Thoracic aorta (tissue), 2 donors: Measurements from ENCODE around the gene HACL1. TPM values are rescaled to one million over a fixed set of nuclear protein-coding genes. Genes with fewer than 3 reads are reported as not detected.

ENCODE experiments used
- ATAC-seq: fragments of 150-250 bp; one replicate; pipeline ENCODE4 v1.8.0; 2017; ENCODE audit warnings: low read depth; ENCODE audit not compliant: insufficient number of reproducible peaks, low FRiP score
- DNase-seq: peaks from one replicate; pipeline ENCODE4 v3.0.0-alpha.2; 2020; ENCODE audit warnings: low spot score
- H3K27ac ChIP-seq, 2 donors: fragments of 200-600 bp; sonication (generic); 1 replicate in 1 of 2; 2 replicates in 1 of 2; pipeline ENCODE4 v1.5.1; 2016; ENCODE audit warnings: mild to moderate bottlenecking in 2 of 2, moderate library complexity in 2 of 2
- H3K27me3 ChIP-seq: fragments of 200-600 bp; sonication (generic); replicated peaks from 2 replicates; pipeline ENCODE4 v1.6.0; 2016; ENCODE audit warnings: mild to moderate bottlenecking; ENCODE audit not compliant: insufficient read depth
- H3K36me3 ChIP-seq: fragments of 200-600 bp; sonication (generic); one replicate; pipeline ENCODE4 v1.5.1; 2016
- H3K4me1 ChIP-seq, 2 donors: fragments of 200-600 bp; sonication (generic); 1 replicate in 1 of 2; 2 replicates in 1 of 2; pipeline versions ENCODE4 v1.5.1 to v1.6.0; 2016; ENCODE audit warnings: low read depth in 2 of 2, mild to moderate bottlenecking in 1 of 2; ENCODE audit not compliant: control insufficient read depth in 1 of 2
- H3K4me3 ChIP-seq: fragments of 200-600 bp; sonication (generic); 2 replicates; pipeline ENCODE4 v1.5.1; 2016; ENCODE audit warnings: mild to moderate bottlenecking
- H3K9me3 ChIP-seq: fragments of 200-600 bp; sonication (generic); 2 replicates; pipeline ENCODE4 v1.5.1; 2016
- CTCF ChIP-seq: fragments of 200-600 bp; sonication (generic); IDR thresholded peaks from one replicate; pipeline ENCODE4 v1.5.1; 2019; ENCODE audit warnings: antibody characterized with exemption
- total RNA-seq, 2 donors: library from RNA; depleted of rRNA; stranded (reverse); fragments of >200 nt; gene quantifications; one replicate each; pipeline versions ENCODE4 v1.1.0 to v1.2.3, GENCODE V29; 2016

The HACL1 gene
- total RNA-seq, 2 donors from 2014 or later = 14.5 to 21.6 TPM

GRCh38 chr3:15601046-15601398 lies 347 bp downstream of the HACL1 start:
- H3K4me1 ChIP-seq = peaks cover 20 to 24% of the 10 kb centered on the region in 2 donors

GRCh38 chr3:15595955-15596354 lies 5.4 kb downstream of the HACL1 start:
- DNase-seq = no peak
- Histone ChIP-seq H3K4me1 (peaks cover 15 to 16% of the 10 kb centered on the region in 2 donors), H3K27ac (no peak overlapping the region), H3K4me3 (no peak overlapping the region), H3K9me3 (no peaks in the 10 kb centered on the region), H3K36me3 (peaks cover 7% of the 10 kb centered on the region), H3K27me3 (no peaks in the 10 kb centered on the region)
- TF ChIP-seq CTCF = no peak
- ATAC-seq = no peak

More at GRCh38 chr3:15601046-15601398, 347 bp downstream of the HACL1 start:
- Histone ChIP-seq H3K36me3 (peaks cover 7% of the 10 kb centered on the region), H3K4me3 (peak overlapping the region; percentile 97), H3K9me3 (no peaks in the 10 kb centered on the region), H3K27me3 (no peaks in the 10 kb centered on the region), H3K27ac (peak overlapping the region; percentile 83)
- no peak for DNase-seq
- no peak for TF ChIP-seq CTCF
- ATAC-seq = peak; percentile 15

GRCh38 chr3:15592968-15593367 lies 8.4 kb downstream of the HACL1 start:
- no peaks in the 10 kb centered on the region for H3K4me1 ChIP-seq
- peaks cover 22% of the 10 kb centered on the region for H3K36me3 ChIP-seq
- H3K4me3 ChIP-seq = no peak overlapping the region
- no peaks in the 10 kb centered on the region for H3K9me3 ChIP-seq
- H3K27me3 ChIP-seq = no peaks in the 10 kb centered on the region
- no peak for ATAC-seq
- no peak overlapping the region for H3K27ac ChIP-seq
- no peak for DNase-seq
- no peak for TF ChIP-seq CTCF

- Histone ChIP-seq H3K27ac (no peak overlapping the region), H3K27me3 (no peaks in the 10 kb centered on the region), H3K4me3 (no peak overlapping the region), H3K4me1 (no peaks in the 10 kb centered on the region), H3K36me3 (peaks cover 16% of the 10 kb centered on the region), H3K9me3 (no peaks in the 10 kb centered on the region)
- ATAC-seq = no peak
- DNase-seq = no peak
- TF ChIP-seq CTCF = no peak
Observed at GRCh38 chr3:15591928-15592327, 9.4 kb downstream of the HACL1 start.

GRCh38 chr3:15591242-15591641 lies 10.1 kb downstream of the HACL1 start:
- DNase-seq = no peak
- Histone ChIP-seq H3K4me3 (no peak overlapping the region), H3K9me3 (no peaks in the 10 kb centered on the region), H3K36me3 (peaks cover 16% of the 10 kb centered on the region), H3K4me1 (no peaks in the 10 kb centered on the region), H3K27ac (no peak overlapping the region), H3K27me3 (no peaks in the 10 kb centered on the region)
- ATAC-seq = no peak
- TF ChIP-seq CTCF = no peak
